HEK293 (cell line): Measurements from ENCODE around the gene FAR1.
"Not testable (repeated sequence)": the region's sequence is repeated elsewhere in the genome, so short reads cannot be mapped to it uniquely, and the experiment has no call there.

Source experiments
- CTCF ChIA-PET: fragments of 350-600 bp; formaldehyde crosslinking; extraction: SDS; loops from one replicate; lab custom pipeline; 2021; ENCODE audit warnings: antibody characterized with exemption; lab: Yijun Ruan, JAX
- POLR2A ChIA-PET: fragments of 300-600 bp; formaldehyde crosslinking; extraction: SDS; loops from one replicate; lab custom pipeline; 2020; ENCODE audit warnings: antibody characterized with exemption, inconsistent platforms; lab: Yijun Ruan, JAX
- H3K27ac ChIP-seq: fragments of 200-500 bp; sonication (Bioruptor generic); 2 replicates; pipeline ENCODE4 v1.5.1; 2014; ENCODE audit warnings: low read depth, low read length, control low read depth, inconsistent platforms; ENCODE audit errors: extremely low read depth
- H3K36me3 ChIP-seq, 2 experiments: fragments of 200-500 bp in 1 of 2; sonication (Bioruptor generic) in 1 of 2; 1 replicate in 1 of 2; 2 replicates in 1 of 2; pipeline ENCODE4 v1.5.1; 2014 to 2017; ENCODE audit warnings: inconsistent platforms in 2 of 2, low read length in 2 of 2; ENCODE audit not compliant: control insufficient read depth in 2 of 2, insufficient read depth in 1 of 2
- H3K4me1 ChIP-seq: fragments of 200-500 bp; sonication (Bioruptor generic); 2 replicates; pipeline ENCODE4 v1.5.1; 2014; ENCODE audit warnings: mild to moderate bottlenecking, low read length, inconsistent platforms; ENCODE audit not compliant: control insufficient read depth, insufficient read depth
- H3K4me3 ChIP-seq: 2 replicates; pipeline ENCODE4 v1.5.1; 2011; ENCODE audit warnings: low read depth, mild to moderate bottlenecking, control low read depth, low read length, moderate library complexity
- H3K9me3 ChIP-seq: fragments of 200-500 bp; sonication (Bioruptor generic); 2 replicates; pipeline ENCODE4 v1.5.1; 2014; ENCODE audit warnings: low read depth, low read length, inconsistent platforms; ENCODE audit not compliant: control insufficient read depth, insufficient read depth
- EGR2 ChIP-seq: fragments of 450-650 bp; formaldehyde crosslinking; IDR thresholded peaks from 2 replicates; pipeline ENCODE4 v1.5.1; 2016; ENCODE audit warnings: low read depth, missing biosample characterization, missing genetic modification characterization
- GLI2 ChIP-seq: fragments of 450-650 bp; formaldehyde crosslinking; IDR thresholded peaks from 2 replicates; pipeline ENCODE4; 2017; ENCODE audit warnings: missing biosample characterization, missing genetic modification characterization, low read depth, borderline replicate concordance
- HOXD13 ChIP-seq: sonication (generic); formaldehyde crosslinking; IDR thresholded peaks from 2 replicates; pipeline ENCODE4 v1.8.0; 2022; ENCODE audit warnings: missing genetic modification reagents, borderline replicate concordance
- IKZF3 ChIP-seq: fragments of 450-650 bp; IDR thresholded peaks from 2 replicates; pipeline ENCODE4 v1.5.0; 2018; ENCODE audit warnings: missing biosample characterization, mild to moderate bottlenecking, missing genetic modification characterization, moderate library complexity
- PRDM2 ChIP-seq: fragments of 450-650 bp; formaldehyde crosslinking; IDR thresholded peaks from 2 replicates; pipeline ENCODE4 v1.5.1; 2016; ENCODE audit warnings: missing biosample characterization, missing genetic modification characterization, borderline replicate concordance
- SETDB1 ChIP-seq: IDR thresholded peaks from one replicate; pipeline ENCODE4 v1.6.1; 2017; ENCODE audit warnings: mild to moderate bottlenecking, low read length, moderate library complexity, mixed read lengths; ENCODE audit not compliant: insufficient read length
- ZFP41 ChIP-seq: fragments of 450-650 bp; formaldehyde crosslinking; IDR thresholded peaks from 2 replicates; pipeline ENCODE4 v1.5.1; 2016; ENCODE audit warnings: missing biosample characterization, missing genetic modification characterization, borderline replicate concordance
- ZFP69B ChIP-seq: fragments of 450-650 bp; formaldehyde crosslinking; IDR thresholded peaks from 2 replicates; pipeline ENCODE4 v1.5.1; 2016; ENCODE audit warnings: missing biosample characterization, missing genetic modification characterization
- ZNF155 ChIP-seq: fragments of 450-650 bp; formaldehyde crosslinking; IDR thresholded peaks from 2 replicates; pipeline ENCODE4 v1.5.1; 2016; ENCODE audit warnings: missing biosample characterization, missing genetic modification characterization
- ZNF214 ChIP-seq: fragments of 450-650 bp; formaldehyde crosslinking; IDR thresholded peaks from 2 replicates; pipeline ENCODE4 v1.5.1; 2017; ENCODE audit warnings: missing biosample characterization, mild to moderate bottlenecking, missing genetic modification characterization, borderline replicate concordance
- ZNF311 ChIP-seq: fragments of 450-650 bp; formaldehyde crosslinking; IDR thresholded peaks from 2 replicates; pipeline ENCODE4 v1.5.1; 2017; ENCODE audit warnings: missing biosample characterization, missing genetic modification characterization, borderline replicate concordance
- ZNF335 ChIP-seq: fragments of 450-650 bp; formaldehyde crosslinking; conservative IDR thresholded peaks from 2 replicates; pipeline ENCODE4 v1.5.1; 2016; ENCODE audit warnings: missing biosample characterization, missing genetic modification characterization
- ZNF341 ChIP-seq: fragments of 450-650 bp; formaldehyde crosslinking; IDR thresholded peaks from 2 replicates; pipeline ENCODE4; 2016; ENCODE audit warnings: low read depth, missing biosample characterization, missing genetic modification characterization
- ZNF37A ChIP-seq: fragments of 450-650 bp; IDR thresholded peaks from 2 replicates; pipeline ENCODE4 v1.5.1; 2018; ENCODE audit warnings: missing biosample characterization, missing genetic modification characterization
- ZNF473 ChIP-seq: fragments of 450-650 bp; formaldehyde crosslinking; IDR thresholded peaks from 2 replicates; pipeline ENCODE4 v1.5.1; 2017; ENCODE audit warnings: missing biosample characterization, missing genetic modification characterization
- ZNF514 ChIP-seq: fragments of 450-650 bp; formaldehyde crosslinking; IDR thresholded peaks from 2 replicates; pipeline ENCODE4 v1.5.1; 2016; ENCODE audit warnings: missing biosample characterization, missing genetic modification characterization
- ZNF529 ChIP-seq: fragments of 450-650 bp; formaldehyde crosslinking; IDR thresholded peaks from 2 replicates; pipeline ENCODE4 v1.5.1; 2017; ENCODE audit warnings: missing genetic modification characterization, missing biosample characterization; ENCODE audit not compliant: insufficient replicate concordance
- ZNF707 ChIP-seq: fragments of 450-650 bp; formaldehyde crosslinking; IDR thresholded peaks from 2 replicates; pipeline ENCODE4 v1.5.1; 2016; ENCODE audit warnings: missing biosample characterization, missing genetic modification characterization
- ZNF843 ChIP-seq: fragments of 450-650 bp; formaldehyde crosslinking; IDR thresholded peaks from 2 replicates; pipeline ENCODE4 v1.5.1; 2016; ENCODE audit warnings: missing biosample characterization, missing genetic modification characterization
- ZSCAN4 ChIP-seq: fragments of 450-650 bp; formaldehyde crosslinking; IDR thresholded peaks from 2 replicates; pipeline ENCODE4 v1.5.1; 2017; ENCODE audit warnings: missing biosample characterization, missing genetic modification characterization

FAR1 gene

GRCh38 chr11:13745165-13745564 lies 76.7 kb downstream of the FAR1 start (continued):
- TF ChIP-seq PRDM2 (tag by site-specific recombination) = no peak

GRCh38 chr11:13753316-13753715 lies 84.8 kb downstream of the FAR1 start:
- POLR2A ChIA-PET, H3K36me3 ChIP-seq, H3K9me3 ChIP-seq, H3K27ac ChIP-seq, H3K4me1 ChIP-seq, CTCF ChIA-PET, H3K4me3 ChIP-seq: not testable (repeated sequence)

DNA sequence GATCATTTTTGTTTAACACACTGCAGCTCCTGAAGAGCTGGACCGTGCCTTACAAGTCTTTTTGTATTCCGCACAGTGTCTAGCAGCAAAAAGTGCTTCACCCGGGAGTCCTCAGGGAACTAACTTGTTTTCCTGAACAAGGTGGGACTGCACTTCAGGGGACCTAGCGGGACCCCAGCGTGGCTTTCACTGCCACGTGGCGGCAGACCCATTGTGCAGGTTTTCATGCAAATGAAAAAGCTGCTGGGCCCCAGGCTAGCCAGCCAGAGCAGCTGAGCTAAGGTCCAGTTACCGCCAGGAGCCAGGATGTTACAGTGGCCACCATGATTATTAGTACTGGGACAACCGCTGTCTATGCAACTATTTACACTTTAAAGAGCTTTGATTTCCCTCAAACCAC lies 90.6 kb downstream of the FAR1 start:
- ChIA-PET CTCF (interaction anchor here (0.5 to 4.1 kb wide), 2 partner anchors 13 to 98 kb away, joined by 4 to 22 read pairs; no protein-coding TSS in a partner anchor), POLR2A (no interaction called here)

DNA sequence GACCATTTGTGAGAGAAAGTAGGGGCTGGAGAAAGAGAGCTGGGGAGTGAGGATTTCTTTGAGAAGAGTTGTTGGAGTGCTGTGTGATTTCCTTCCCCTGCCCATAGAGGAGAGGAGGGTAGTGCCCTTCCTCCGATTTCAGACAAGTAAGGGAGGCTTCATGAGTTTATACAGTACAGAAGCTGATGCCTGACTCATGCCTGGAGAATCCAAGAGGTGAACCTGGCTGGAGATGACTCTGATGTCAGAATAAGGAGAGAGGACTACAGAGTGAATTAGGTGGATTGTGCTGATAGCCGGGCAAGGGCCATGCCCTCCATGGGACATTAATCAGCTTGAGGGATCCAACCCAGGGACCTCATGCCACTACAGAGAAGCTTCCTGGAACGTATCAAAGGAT lies 91.6 kb downstream of the FAR1 start:
- H3K27ac ChIP-seq = no peak overlapping the region
- CTCF ChIA-PET = interaction anchor here (1.0 to 4.1 kb wide), 2 partner anchors 12 to 21 kb away, joined by 3 to 22 read pairs; no protein-coding TSS in a partner anchor
- POLR2A ChIA-PET = no interaction called here
- H3K4me1 ChIP-seq = no peaks in the 10 kb centered on the region
- H3K9me3 ChIP-seq = no peaks in the 10 kb centered on the region
- H3K36me3 ChIP-seq = no peaks in the 10 kb centered on the region
- TF ChIP-seq SETDB1 = no peak
- TF ChIP-seq ZNF529 (tag by site-specific recombination) = no peak
- TF ChIP-seq, all 188 proteins: peak for 0
- H3K4me3 ChIP-seq = no peak overlapping the region

More for the DNA sequence above, 90.6 kb downstream of the FAR1 start:
- no peaks in the 10 kb centered on the region for H3K9me3 ChIP-seq
- no peaks in the 10 kb centered on the region for H3K4me1 ChIP-seq
- H3K4me3 ChIP-seq = no peak overlapping the region
- TF ChIP-seq ZNF843 (tag by site-specific recombination) (no peak), ZNF214 (tag by site-specific recombination) (no peak), ZNF341 (tag by site-specific recombination) (no peak), GLI2 (tag by site-specific recombination) (no peak), ZFP41 (tag by site-specific recombination) (no peak), IKZF3 (tag by site-specific recombination) (no peak), HOXD13 (CRISPR knock-in tag) (no peak), EGR2 (tag by site-specific recombination) (no peak), ZNF514 (tag by site-specific recombination) (no peak), ZSCAN4 (no peak), ZNF473 (no peak), ZNF37A (tag by site-specific recombination) (no peak), ZNF707 (tag by site-specific recombination) (no peak), ZNF335 (no peak), ZNF155 (no peak), ZFP69B (tag by site-specific recombination) (no peak), ZNF311 (tag by site-specific recombination) (no peak)
- H3K27ac ChIP-seq = no peak overlapping the region
- H3K36me3 ChIP-seq = no peaks in the 10 kb centered on the region
